ENCODE results near the gene SULT4A1. TPM values are rescaled to one million over a fixed set of nuclear protein-coding genes. Genes with fewer than 3 reads are reported as not detected.

SULT4A1 gene
- polyA plus RNA-seq, 1 of the 3 experiments (the other 2 are of a cell fraction), result 3.9 TPM

DNA sequence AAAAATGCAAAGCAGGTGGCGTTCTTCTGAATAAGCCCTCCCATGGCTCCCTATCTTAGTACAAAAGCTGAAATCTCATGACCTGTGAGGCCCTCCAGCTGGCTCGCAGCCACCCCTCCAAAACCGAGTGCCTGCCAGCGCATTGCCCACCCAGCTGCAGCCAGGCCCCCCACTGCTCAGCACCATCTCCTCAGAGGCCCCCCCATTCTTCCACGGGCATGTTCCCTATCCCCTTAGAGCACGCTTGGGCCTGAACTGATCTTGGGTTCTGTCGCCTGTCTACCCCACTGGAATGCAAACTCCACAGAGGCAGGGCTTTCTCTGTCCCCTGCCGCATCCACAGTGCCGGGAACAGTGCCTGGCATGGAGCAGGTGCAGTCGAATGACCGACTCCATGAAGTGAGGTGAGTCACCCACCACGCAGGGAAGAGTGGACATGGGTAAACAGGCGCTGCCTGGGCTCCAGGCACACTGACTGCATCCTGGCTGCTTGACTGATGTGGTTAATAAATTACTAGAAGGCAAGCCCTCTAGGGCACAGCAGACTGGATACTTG, 38.9 kb downstream of the SULT4A1 start:
- TF ChIP-seq, protein P1, sequence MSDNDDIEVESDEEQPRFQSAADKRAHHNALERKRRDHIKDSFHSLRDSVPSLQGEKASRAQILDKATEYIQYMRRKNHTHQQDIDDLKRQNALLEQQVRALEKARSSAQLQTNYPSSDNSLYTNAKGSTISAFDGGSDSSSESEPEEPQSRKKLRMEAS (IDR thresholded peaks at IDR 0.05; ENCODE audit: low read depth), result no peak
- TF ChIP-seq NFIC (IDR thresholded peaks at IDR 0.05; ENCODE audit: borderline replicate concordance) (no peak), EP300 (IDR thresholded peaks at IDR 0.05; ENCODE audit: borderline replicate concordance in 1 of 2, low read depth in 1 of 2, low read length in 1 of 2) (no peak), EZH2phosphoT487 (IDR thresholded peaks at IDR 0.05; ENCODE audit: borderline replicate concordance, low read depth) (no peak), TAF1 (IDR thresholded peaks at IDR 0.05; ENCODE audit: borderline replicate concordance, low read depth, low read length) (no peak), POLR2AphosphoS5 (IDR thresholded peaks at IDR 0.05; ENCODE audit: low read depth, low read length) (no peak), TEAD4 (IDR thresholded peaks at IDR 0.05; ENCODE audit: borderline replicate concordance, insufficient read depth) (no peak), TCF12 (IDR thresholded peaks at IDR 0.05) (no peak), RFX5 (IDR thresholded peaks at IDR 0.05; ENCODE audit: low read length) (no peak), GATA2 (CRISPR knock-in tag; IDR thresholded peaks at IDR 0.05) (no peak), FOXJ3 (CRISPR knock-in tag; IDR thresholded peaks at IDR 0.05) (no peak)
- TF ChIP-seq, protein P2, sequence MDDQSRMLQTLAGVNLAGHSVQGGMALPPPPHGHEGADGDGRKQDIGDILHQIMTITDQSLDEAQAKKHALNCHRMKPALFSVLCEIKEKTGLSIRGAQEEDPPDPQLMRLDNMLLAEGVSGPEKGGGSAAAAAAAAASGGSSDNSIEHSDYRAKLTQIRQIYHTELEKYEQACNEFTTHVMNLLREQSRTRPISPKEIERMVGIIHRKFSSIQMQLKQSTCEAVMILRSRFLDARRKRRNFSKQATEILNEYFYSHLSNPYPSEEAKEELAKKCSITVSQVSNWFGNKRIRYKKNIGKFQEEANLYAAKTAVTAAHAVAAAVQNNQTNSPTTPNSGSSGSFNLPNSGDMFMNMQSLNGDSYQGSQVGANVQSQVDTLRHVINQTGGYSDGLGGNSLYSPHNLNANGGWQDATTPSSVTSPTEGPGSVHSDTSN (IDR thresholded peaks at IDR 0.05), result no peak
- TF ChIP-seq, protein P3, sequence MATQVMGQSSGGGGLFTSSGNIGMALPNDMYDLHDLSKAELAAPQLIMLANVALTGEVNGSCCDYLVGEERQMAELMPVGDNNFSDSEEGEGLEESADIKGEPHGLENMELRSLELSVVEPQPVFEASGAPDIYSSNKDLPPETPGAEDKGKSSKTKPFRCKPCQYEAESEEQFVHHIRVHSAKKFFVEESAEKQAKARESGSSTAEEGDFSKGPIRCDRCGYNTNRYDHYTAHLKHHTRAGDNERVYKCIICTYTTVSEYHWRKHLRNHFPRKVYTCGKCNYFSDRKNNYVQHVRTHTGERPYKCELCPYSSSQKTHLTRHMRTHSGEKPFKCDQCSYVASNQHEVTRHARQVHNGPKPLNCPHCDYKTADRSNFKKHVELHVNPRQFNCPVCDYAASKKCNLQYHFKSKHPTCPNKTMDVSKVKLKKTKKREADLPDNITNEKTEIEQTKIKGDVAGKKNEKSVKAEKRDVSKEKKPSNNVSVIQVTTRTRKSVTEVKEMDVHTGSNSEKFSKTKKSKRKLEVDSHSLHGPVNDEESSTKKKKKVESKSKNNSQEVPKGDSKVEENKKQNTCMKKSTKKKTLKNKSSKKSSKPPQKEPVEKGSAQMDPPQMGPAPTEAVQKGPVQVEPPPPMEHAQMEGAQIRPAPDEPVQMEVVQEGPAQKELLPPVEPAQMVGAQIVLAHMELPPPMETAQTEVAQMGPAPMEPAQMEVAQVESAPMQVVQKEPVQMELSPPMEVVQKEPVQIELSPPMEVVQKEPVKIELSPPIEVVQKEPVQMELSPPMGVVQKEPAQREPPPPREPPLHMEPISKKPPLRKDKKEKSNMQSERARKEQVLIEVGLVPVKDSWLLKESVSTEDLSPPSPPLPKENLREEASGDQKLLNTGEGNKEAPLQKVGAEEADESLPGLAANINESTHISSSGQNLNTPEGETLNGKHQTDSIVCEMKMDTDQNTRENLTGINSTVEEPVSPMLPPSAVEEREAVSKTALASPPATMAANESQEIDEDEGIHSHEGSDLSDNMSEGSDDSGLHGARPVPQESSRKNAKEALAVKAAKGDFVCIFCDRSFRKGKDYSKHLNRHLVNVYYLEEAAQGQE (IDR thresholded peaks at IDR 0.05; ENCODE audit: low read depth, low read length), result no peak
- H4K20me1 ChIP-seq (ENCODE audit: insufficient read depth), result no peaks in the 10 kb centered on the region
- H3K79me2 ChIP-seq (ENCODE audit: insufficient read depth), result no peaks in the 10 kb centered on the region
- no peak overlapping the region for H2AFZ ChIP-seq (ENCODE audit: low read depth)
- DNase-seq, result no peak
- peaks cover 0 to 14% of the 10 kb centered on the region in 2 experiments; a peak in 1 of 4 replicates for H3K4me1 ChIP-seq (ENCODE audit: control insufficient read depth in 1 of 2, insufficient read depth in 2 of 2, low read depth in 1 of 2, low read length in 1 of 2)
- CTCF ChIA-PET, result no interaction called here
- no peak overlapping the region for H3K9ac ChIP-seq
- H3K9me3 ChIP-seq, result no peaks in the 10 kb centered on the region
- WGBS (ENCODE audit: low lambda C conversion rate), result 42% methylated on average over 9 of the region's 13 CpGs
- H3K4me2 ChIP-seq, result no peak overlapping the region
- no peak overlapping the region for H3K27ac ChIP-seq (ENCODE audit: low read depth in 2 of 2, low read length in 1 of 2)
- no peaks in the 10 kb centered on the region for H3K9me2 ChIP-seq
- POLR2A ChIA-PET, result no interaction called here
- peaks cover 5% of the 10 kb centered on the region for H3F3A ChIP-seq (replicated peaks; ENCODE audit: insufficient read depth)
- no peaks in the 10 kb centered on the region for H3K27me3 ChIP-seq (ENCODE audit: insufficient read depth)
- H3K36me3 ChIP-seq (replicated peaks in 1 of 2; ENCODE audit: control insufficient read depth in 1 of 2, insufficient read depth in 2 of 2, low read length in 1 of 2), result no peaks in the 10 kb centered on the region
- H3K4me3 ChIP-seq (ENCODE audit: low read depth in 2 of 2, low read length in 1 of 2), result no peak overlapping the region

Measured in SK-N-SH (cell line).